Liver (tissue), 9 donors: Measurements from ENCODE around the gene RHBDD3. TPM values are rescaled to one million over a fixed set of nuclear protein-coding genes. Genes with fewer than 3 reads are reported as not detected.

ENCODE experiments used
- DNase-seq: peaks from one replicate; pipeline ENCODE4 v3.0.0-alpha.2; 2017; ENCODE audit warnings: low spot score
- H3K27ac ChIP-seq, 2 donors: one replicate each; pipeline ENCODE4 v1.7.0; 2013; ENCODE audit warnings: inconsistent platforms in 2 of 2, low read length in 2 of 2, control low read depth in 1 of 2, low read depth in 1 of 2, mild to moderate bottlenecking in 1 of 2
- H3K27me3 ChIP-seq, 4 donors: one replicate each; pipeline versions ENCODE4 v1.6.1 to v1.7.0; 2013; ENCODE audit warnings: low read length in 3 of 4, inconsistent platforms in 1 of 4, mild to moderate bottlenecking in 1 of 4, moderate library complexity in 1 of 4; ENCODE audit not compliant: control insufficient read depth in 4 of 4, insufficient read depth in 4 of 4
- H3K36me3 ChIP-seq, 4 donors: one replicate each; pipeline versions ENCODE4 v1.6.1 to v1.7.0; 2013; ENCODE audit warnings: low read length in 3 of 4, mild to moderate bottlenecking in 3 of 4, low read depth in 1 of 4, moderate library complexity in 1 of 4; ENCODE audit not compliant: control insufficient read depth in 4 of 4, insufficient read depth in 3 of 4
- H3K4me1 ChIP-seq, 4 donors: one replicate each; pipeline versions ENCODE4 v1.6.1 to v1.7.0; 2013; ENCODE audit warnings: low read length in 3 of 4, mild to moderate bottlenecking in 3 of 4, moderate library complexity in 1 of 4; ENCODE audit not compliant: control insufficient read depth in 4 of 4, insufficient read depth in 4 of 4
- H3K4me3 ChIP-seq, 3 donors: one replicate each; pipeline versions ENCODE4 v1.6.1 to v1.7.0; 2013; ENCODE audit warnings: low read length in 3 of 3, control low read depth in 1 of 3, low read depth in 1 of 3, mild to moderate bottlenecking in 1 of 3
- H3K9ac ChIP-seq, 2 donors: one replicate each; pipeline ENCODE4 v1.7.0; 2013; ENCODE audit warnings: low read length in 2 of 2, mild to moderate bottlenecking in 2 of 2, moderate library complexity in 2 of 2, control low read depth in 1 of 2, low read depth in 1 of 2
- H3K9me3 ChIP-seq, 4 donors: one replicate each; pipeline versions ENCODE4 v1.6.1 to v1.7.0; 2013; ENCODE audit warnings: low read length in 3 of 4; ENCODE audit not compliant: control insufficient read depth in 4 of 4
- ATF3 ChIP-seq: IDR thresholded peaks from 2 replicates; pipeline ENCODE4 v1.6.1; 2016; ENCODE audit warnings: antibody characterized with exemption
- CTCF ChIP-seq: fragments of 150-350 bp; IDR thresholded peaks from 2 replicates; pipeline ENCODE4 v1.5.1; 2017; ENCODE audit warnings: improper control_type of control experiment, low read depth, low read length; ENCODE audit not compliant: missing input control
- EGR1 ChIP-seq, 2 donors: IDR thresholded peaks; 2 replicates each; pipeline ENCODE4 v1.6.1; 2016 to 2018; ENCODE audit warnings: antibody characterized with exemption in 2 of 2, low read depth in 2 of 2
- FOXA1 ChIP-seq: IDR thresholded peaks from 2 replicates; pipeline ENCODE4 v1.6.1; 2016; ENCODE audit warnings: antibody characterized with exemption
- FOXA2 ChIP-seq: IDR thresholded peaks from 2 replicates; pipeline ENCODE4 v1.6.1; 2016; ENCODE audit warnings: antibody characterized with exemption
- GABPA ChIP-seq, 2 donors: IDR thresholded peaks in 1 of 2; conservative IDR thresholded peaks in 1 of 2; 2 replicates each; pipeline ENCODE4 v1.6.1; 2016; ENCODE audit warnings: antibody characterized with exemption in 2 of 2, mild to moderate bottlenecking in 1 of 2, moderate library complexity in 1 of 2
- HNF4A ChIP-seq, 2 donors: conservative IDR thresholded peaks; 2 replicates each; pipeline ENCODE4 v1.6.1; 2016; ENCODE audit warnings: antibody characterized with exemption in 2 of 2, mild to moderate bottlenecking in 2 of 2
- HNF4G ChIP-seq: IDR thresholded peaks from 2 replicates; pipeline ENCODE4 v1.6.1; 2016; ENCODE audit warnings: antibody characterized with exemption
- JUND ChIP-seq, 2 donors: IDR thresholded peaks; 2 replicates each; pipeline ENCODE4 v1.6.1; 2016; ENCODE audit warnings: antibody characterized with exemption in 2 of 2
- MAX ChIP-seq: IDR thresholded peaks from 2 replicates; pipeline ENCODE4 v1.6.1; 2016; ENCODE audit warnings: antibody characterized with exemption
- NR2F2 ChIP-seq: IDR thresholded peaks from 2 replicates; pipeline ENCODE4 v1.6.1; 2016; ENCODE audit warnings: antibody characterized with exemption
- RAD21 ChIP-seq, 2 donors: IDR thresholded peaks; 2 replicates each; pipeline ENCODE4 v1.6.1; 2016; ENCODE audit warnings: antibody characterized with exemption in 2 of 2, mild to moderate bottlenecking in 2 of 2
- RXRA ChIP-seq, 2 donors: IDR thresholded peaks; 2 replicates each; pipeline ENCODE4 v1.6.1; 2017 to 2018; ENCODE audit warnings: antibody characterized with exemption in 2 of 2, mild to moderate bottlenecking in 1 of 2
- SP1 ChIP-seq: IDR thresholded peaks from 2 replicates; pipeline ENCODE4 v1.6.1; 2018; ENCODE audit warnings: antibody characterized with exemption, mild to moderate bottlenecking
- TAF1 ChIP-seq: conservative IDR thresholded peaks from 2 replicates; pipeline ENCODE4 v1.6.1; 2016; ENCODE audit warnings: antibody characterized with exemption, mild to moderate bottlenecking
- YY1 ChIP-seq: IDR thresholded peaks from 2 replicates; pipeline ENCODE4 v1.6.1; 2016; ENCODE audit warnings: antibody characterized with exemption, mild to moderate bottlenecking
- WGBS: extraction: QIAGEN DNeasy Blood & Tissue Kit; methylation state at CpG from one replicate; pipeline ENCODE4 v1.1.7; 2013; 5-methylcytosine and 5-hydroxymethylcytosine counted together
- polyA plus RNA-seq, 2 donors: library from polyadenylated mRNA; stranded (reverse) in 1 of 2; unstranded in 1 of 2; fragments of 200-250 nt in 1 of 2; fragments of >200 nt in 1 of 2; fragmentation: Nextera tagmentation in 1 of 2; extraction: Ambion mirVana in 1 of 2; gene quantifications; one replicate each; pipeline versions ENCODE4 v1.2.1 to v1.2.3, GENCODE V29; 2013 to 2015
- total RNA-seq, 2 donors: library from RNA; depleted of rRNA; stranded (reverse); fragments of >200 nt; gene quantifications; one replicate each; pipeline ENCODE4 v1.2.3, GENCODE V29; 2014
- TF ChIP-seq, protein P1 (sequence below): IDR thresholded peaks from 2 replicates; pipeline ENCODE4 v1.6.1; 2016; ENCODE audit warnings: antibody characterized with exemption, mild to moderate bottlenecking
- donor health status: healthy.
- donor health status: healthy.
- donor health status: healthy.
- donor health status: healthy.
- donor health status: healthy.

RHBDD3 gene
- total and polyA plus RNA-seq, 4 donors = 14.3 to 26.5 (median 18.3) TPM

GRCh38 chr22:29245626-29246385 lies 22.0 kb downstream of the RHBDD3 start:
- H3K9ac ChIP-seq = no peak overlapping the region
- H3K36me3 ChIP-seq = no peaks in the 10 kb centered on the region
- no peaks in the 10 kb centered on the region for H3K27me3 ChIP-seq
- H3K4me1 ChIP-seq = peaks cover 0 to 4% (median 2%) of the 10 kb centered on the region in 4 donors
- H3K9me3 ChIP-seq = no peaks in the 10 kb centered on the region
- H3K27ac ChIP-seq = no peak overlapping the region
- 36% methylated on average over 11 of the region's 11 CpGs for WGBS
- H3K4me3 ChIP-seq = no peak overlapping the region
- TF ChIP-seq HNF4A (conservative IDR thresholded peaks at IDR 0.05) (peak; percentile 43 to 54), JUND (IDR thresholded peaks at IDR 0.05) (no peak), RAD21 (IDR thresholded peaks at IDR 0.05) (peak; percentile 94 to 98), RXRA (IDR thresholded peaks at IDR 0.05) (no peak), HNF4G (no peak), FOXA1 (no peak), CTCF (peak; percentile 96), GABPA (IDR thresholded peaks at IDR 0.05 in 1 of 2, conservative IDR thresholded peaks at IDR 0.05 in 1 of 2) (no peak)
- peak; percentile 81 for DNase-seq

GRCh38 chr22:29244785-29245625 lies 22.8 kb downstream of the RHBDD3 start:
- H3K9ac ChIP-seq = no peak overlapping the region
- H3K4me3 ChIP-seq = no peak overlapping the region
- H3K9me3 ChIP-seq = no peaks in the 10 kb centered on the region
- WGBS = 73% methylated on average over 7 of the region's 7 CpGs
- H3K27me3 ChIP-seq = no peaks in the 10 kb centered on the region
- no peak overlapping the region for H3K27ac ChIP-seq
- H3K36me3 ChIP-seq = no peaks in the 10 kb centered on the region
- H3K4me1 ChIP-seq = peaks cover 0 to 4% (median 2%) of the 10 kb centered on the region in 4 donors
- no peak for DNase-seq
- no peak for TF ChIP-seq GABPA (IDR thresholded peaks at IDR 0.05 in 1 of 2, conservative IDR thresholded peaks at IDR 0.05 in 1 of 2)
- TF ChIP-seq, protein P1, sequence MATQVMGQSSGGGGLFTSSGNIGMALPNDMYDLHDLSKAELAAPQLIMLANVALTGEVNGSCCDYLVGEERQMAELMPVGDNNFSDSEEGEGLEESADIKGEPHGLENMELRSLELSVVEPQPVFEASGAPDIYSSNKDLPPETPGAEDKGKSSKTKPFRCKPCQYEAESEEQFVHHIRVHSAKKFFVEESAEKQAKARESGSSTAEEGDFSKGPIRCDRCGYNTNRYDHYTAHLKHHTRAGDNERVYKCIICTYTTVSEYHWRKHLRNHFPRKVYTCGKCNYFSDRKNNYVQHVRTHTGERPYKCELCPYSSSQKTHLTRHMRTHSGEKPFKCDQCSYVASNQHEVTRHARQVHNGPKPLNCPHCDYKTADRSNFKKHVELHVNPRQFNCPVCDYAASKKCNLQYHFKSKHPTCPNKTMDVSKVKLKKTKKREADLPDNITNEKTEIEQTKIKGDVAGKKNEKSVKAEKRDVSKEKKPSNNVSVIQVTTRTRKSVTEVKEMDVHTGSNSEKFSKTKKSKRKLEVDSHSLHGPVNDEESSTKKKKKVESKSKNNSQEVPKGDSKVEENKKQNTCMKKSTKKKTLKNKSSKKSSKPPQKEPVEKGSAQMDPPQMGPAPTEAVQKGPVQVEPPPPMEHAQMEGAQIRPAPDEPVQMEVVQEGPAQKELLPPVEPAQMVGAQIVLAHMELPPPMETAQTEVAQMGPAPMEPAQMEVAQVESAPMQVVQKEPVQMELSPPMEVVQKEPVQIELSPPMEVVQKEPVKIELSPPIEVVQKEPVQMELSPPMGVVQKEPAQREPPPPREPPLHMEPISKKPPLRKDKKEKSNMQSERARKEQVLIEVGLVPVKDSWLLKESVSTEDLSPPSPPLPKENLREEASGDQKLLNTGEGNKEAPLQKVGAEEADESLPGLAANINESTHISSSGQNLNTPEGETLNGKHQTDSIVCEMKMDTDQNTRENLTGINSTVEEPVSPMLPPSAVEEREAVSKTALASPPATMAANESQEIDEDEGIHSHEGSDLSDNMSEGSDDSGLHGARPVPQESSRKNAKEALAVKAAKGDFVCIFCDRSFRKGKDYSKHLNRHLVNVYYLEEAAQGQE = no peak
- TF ChIP-seq YY1 = no peak
- no peak for TF ChIP-seq JUND (IDR thresholded peaks at IDR 0.05)
- TF ChIP-seq SP1 = no peak
- no peak for TF ChIP-seq HNF4G
- no peak for TF ChIP-seq HNF4A (conservative IDR thresholded peaks at IDR 0.05)
- TF ChIP-seq FOXA2 = no peak
- no peak for TF ChIP-seq FOXA1
- TF ChIP-seq ATF3 = no peak
- TF ChIP-seq MAX = no peak
- no peak for TF ChIP-seq RXRA (IDR thresholded peaks at IDR 0.05)
- TF ChIP-seq TAF1 = no peak
- TF ChIP-seq EGR1 (IDR thresholded peaks at IDR 0.05; ENCODE audit: low read depth in 2 of 2) = no peak
- no peak for TF ChIP-seq RAD21 (IDR thresholded peaks at IDR 0.05)
- no peak for TF ChIP-seq NR2F2
